Stimulated activated naive CD8-positive, alpha-beta T cell treated with anti-CD3 and anti-CD28 coated beads, Interleukin-15, Interleukin-2, amounts not matched to agents 100 ng/mL and 50 ng/mL, for 24 hours (primary cell): ENCODE data around the gene STXBP2.

ENCODE experiments used
- H3K27ac Mint-ChIP-seq: one replicate; pipeline ENCODE4 v1.8.0; 2021; ENCODE audit warnings: mild to moderate bottlenecking, mixed read lengths
- H3K27me3 Mint-ChIP-seq: one replicate; pipeline ENCODE4 v1.8.0; 2021; ENCODE audit warnings: mixed read lengths
- H3K36me3 Mint-ChIP-seq: one replicate; pipeline ENCODE4 v1.8.0; 2021; ENCODE audit warnings: low read depth, mixed read lengths
- H3K4me1 Mint-ChIP-seq: one replicate; pipeline ENCODE4 v1.8.0; 2021; ENCODE audit warnings: low read depth, mixed read lengths
- H3K4me3 Mint-ChIP-seq: one replicate; pipeline ENCODE4 v1.8.0; 2021; ENCODE audit warnings: mild to moderate bottlenecking, mixed read lengths
- H3K9me3 Mint-ChIP-seq: one replicate; pipeline ENCODE4 v1.8.0; 2021; ENCODE audit warnings: mixed read lengths

The STXBP2 gene

DNA sequence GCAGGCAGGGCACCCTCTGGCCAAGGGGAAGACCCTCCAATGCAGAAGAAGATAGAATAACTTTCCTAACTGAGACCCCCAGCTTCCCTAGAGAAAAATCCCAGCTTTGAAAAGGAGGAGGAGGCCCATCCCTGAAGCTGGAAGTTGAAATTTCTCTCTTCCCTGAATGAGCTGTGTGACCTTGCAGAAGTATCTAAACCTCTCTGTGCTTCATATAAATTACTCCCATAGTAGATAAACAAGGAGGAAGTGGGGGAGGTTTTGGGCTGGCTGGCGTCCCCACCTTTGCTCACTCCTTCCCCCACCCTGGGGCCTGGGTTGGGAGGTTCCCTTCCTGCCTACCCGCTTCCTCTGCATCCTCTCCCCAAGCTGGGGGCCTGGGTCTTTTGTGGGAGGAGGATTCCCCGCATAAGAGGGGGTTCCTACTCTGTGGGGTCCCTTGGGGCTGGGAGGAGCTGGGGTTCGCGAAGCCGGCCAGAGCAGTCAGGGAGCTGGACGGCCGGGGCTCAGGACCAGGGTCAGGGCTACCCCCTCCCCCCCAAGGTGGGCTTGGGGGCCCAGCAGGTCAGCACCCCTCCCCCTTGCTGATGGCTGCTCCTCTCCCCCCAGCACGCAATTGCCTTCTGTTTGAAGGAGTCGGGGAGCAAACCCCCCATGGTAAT is 29.6 kb upstream of the STXBP2 start:
- Mint-ChIP-seq H3K4me3 (no peak overlapping the region), H3K27ac (no peak overlapping the region), H3K36me3 (no peaks in the 10 kb centered on the region), H3K4me1 (no peaks in the 10 kb centered on the region), H3K9me3 (no peaks in the 10 kb centered on the region), H3K27me3 (no peaks in the 10 kb centered on the region)

DNA sequence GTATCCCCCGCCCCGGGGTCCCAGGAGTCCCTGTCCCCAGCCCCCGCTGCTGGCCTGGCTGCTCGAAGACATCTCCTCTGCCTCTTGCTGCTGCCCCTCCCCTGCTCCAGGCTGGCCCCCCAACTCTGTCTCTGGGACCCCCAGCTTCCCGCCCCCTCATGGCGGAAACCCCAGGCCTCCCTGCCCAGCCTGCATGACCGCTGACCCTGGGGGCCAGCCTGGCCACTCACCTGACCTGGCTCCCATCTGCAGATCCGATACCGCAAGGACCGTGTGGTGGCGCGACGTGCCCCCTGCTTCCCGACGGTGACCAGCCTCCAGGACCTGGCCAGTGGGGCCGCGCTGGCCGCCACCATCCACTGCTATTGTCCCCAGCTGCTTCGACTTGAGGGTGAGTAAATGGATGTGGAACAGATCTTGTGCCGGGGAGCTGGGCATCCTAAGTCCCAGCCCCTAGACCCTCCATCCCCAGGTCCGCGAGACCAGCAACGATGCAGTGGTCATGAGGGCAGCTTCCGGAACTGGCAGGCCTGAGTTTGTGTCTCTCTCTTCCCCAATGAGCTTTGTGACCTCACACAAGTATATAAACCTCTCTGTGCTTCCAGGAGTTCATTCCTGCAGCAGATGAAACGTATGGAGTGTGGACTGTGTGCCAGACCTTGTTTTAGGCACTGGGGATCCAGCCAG is 28.9 kb upstream of the STXBP2 start:
- Mint-ChIP-seq H3K36me3 (no peaks in the 10 kb centered on the region), H3K4me3 (no peak overlapping the region), H3K27ac (no peak overlapping the region), H3K9me3 (no peaks in the 10 kb centered on the region), H3K4me1 (no peaks in the 10 kb centered on the region), H3K27me3 (no peaks in the 10 kb centered on the region)

DNA sequence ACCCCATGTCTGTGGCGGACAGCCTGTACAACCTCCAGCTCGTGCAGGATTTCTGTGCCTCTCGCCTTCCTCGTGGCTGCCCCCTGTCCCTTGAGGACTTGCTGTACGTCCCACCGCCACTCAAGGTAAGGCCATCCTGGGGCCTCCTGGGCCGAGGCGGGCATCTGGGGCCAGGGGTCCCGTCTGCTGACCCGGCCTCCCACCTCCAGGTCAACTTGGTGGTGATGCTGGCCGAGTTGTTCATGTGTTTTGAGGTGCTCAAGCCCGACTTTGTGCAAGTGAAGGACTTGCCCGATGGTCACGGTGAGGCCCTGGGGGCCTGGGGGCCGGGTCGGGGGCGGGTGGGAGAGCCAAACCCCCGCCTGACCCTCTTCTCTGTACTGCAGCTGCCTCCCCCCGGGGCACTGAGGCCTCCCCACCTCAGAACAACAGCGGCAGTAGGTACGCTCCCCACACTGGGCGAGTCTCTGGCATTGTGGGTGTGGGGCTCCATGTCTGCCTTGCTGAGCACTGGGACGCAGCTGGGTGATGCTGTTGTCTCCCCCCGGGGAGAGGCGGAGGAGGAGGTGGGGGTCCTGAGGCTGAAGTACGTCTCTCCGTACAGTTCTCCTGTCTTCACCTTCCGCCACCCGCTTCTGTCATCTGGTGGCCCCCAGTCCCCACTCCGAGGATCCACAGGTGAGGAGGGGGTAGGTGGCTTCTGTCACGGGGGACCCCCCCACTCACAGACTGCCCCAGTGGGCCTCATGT is 26.2 kb upstream of the STXBP2 start:
- no peak overlapping the region for H3K4me3 Mint-ChIP-seq
- no peaks in the 10 kb centered on the region for H3K9me3 Mint-ChIP-seq
- no peaks in the 10 kb centered on the region for H3K4me1 Mint-ChIP-seq
- H3K27ac Mint-ChIP-seq: no peak overlapping the region
- H3K36me3 Mint-ChIP-seq: no peaks in the 10 kb centered on the region
- H3K27me3 Mint-ChIP-seq: no peaks in the 10 kb centered on the region

DNA sequence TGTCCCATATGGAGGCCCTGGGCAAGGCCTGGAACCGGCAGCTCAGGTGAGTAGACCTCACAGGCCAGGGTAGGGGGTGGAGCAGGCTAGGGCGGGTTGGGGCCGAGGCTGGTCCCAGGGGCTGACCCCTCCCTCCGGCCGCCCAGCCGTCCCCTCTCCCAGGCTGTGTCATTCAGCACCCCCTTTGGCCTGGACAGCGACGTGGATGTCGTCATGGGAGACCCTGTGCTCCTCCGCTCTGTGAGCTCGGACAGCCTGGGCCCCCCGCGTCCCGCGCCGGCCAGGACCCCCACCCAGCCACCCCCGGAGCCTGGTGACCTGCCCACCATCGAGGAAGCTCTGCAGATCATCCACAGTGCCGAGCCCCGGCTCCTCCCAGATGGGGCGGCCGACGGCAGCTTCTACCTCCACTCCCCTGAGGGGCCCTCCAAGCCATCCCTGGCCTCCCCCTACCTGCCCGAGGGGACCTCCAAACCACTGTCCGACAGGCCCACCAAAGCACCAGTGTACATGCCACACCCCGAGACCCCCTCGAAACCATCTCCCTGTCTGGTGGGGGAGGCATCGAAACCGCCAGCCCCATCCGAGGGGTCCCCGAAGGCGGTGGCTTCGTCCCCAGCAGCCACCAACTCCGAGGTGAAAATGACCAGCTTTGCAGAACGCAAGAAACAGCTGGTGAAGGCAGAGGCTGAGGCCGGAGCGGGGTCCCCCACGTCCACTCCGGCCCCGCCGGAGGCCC is 25.2 kb upstream of the STXBP2 start:
- Mint-ChIP-seq H3K27ac (no peak overlapping the region), H3K4me1 (no peaks in the 10 kb centered on the region)

GRCh38 chr19:7612282-7613274 is 24.3 kb upstream of the STXBP2 start:
- Mint-ChIP-seq H3K4me3 (no peak overlapping the region), H3K27ac (no peak overlapping the region), H3K27me3 (no peaks in the 10 kb centered on the region), H3K9me3 (no peaks in the 10 kb centered on the region), H3K4me1 (no peaks in the 10 kb centered on the region), H3K36me3 (no peaks in the 10 kb centered on the region)

More for the DNA sequence above, 25.2 kb upstream of the STXBP2 start:
- Mint-ChIP-seq H3K36me3 (no peaks in the 10 kb centered on the region), H3K27me3 (no peaks in the 10 kb centered on the region), H3K4me3 (no peak overlapping the region), H3K9me3 (no peaks in the 10 kb centered on the region)

DNA sequence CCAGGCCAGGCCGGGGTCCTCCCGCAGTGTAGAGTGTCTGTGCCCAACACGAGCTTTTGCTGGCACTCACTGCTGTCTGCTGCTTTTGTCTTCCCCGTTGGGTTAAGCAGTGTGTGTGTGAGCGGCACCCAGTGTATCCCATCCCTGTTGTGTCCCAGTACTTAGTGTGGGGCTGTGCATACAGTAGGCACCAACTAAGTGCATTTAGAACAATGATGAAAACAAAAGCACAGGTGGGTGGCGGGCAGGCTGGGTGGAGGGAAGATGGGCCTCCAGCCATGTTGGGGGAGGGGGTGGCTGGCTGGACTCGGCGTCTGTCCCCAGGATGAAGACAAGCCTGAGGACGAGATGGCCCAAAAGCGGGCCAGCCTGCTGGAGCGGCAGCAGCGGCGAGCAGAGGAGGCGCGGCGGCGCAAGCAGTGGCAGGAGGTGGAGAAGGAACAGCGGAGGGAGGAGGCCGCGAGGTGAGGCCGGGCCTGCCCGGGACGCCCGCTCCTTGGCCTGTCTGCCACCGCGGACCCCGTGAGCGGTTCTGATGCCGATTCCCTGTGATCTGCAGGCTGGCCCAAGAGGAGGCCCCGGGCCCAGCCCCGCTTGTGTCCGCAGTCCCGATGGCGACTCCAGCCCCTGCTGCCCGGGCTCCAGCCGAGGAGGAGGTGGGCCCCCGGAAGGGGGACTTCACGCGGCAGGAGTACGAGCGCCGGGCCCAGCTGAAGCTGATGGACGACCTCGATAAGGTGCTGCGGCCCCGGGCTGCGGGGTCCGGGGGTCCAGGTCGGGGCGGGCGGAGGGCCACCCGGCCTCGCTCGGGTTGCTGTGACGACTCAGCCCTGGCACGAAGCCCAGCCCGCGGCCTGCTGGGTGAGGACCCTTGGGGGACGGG is 21.8 kb upstream of the STXBP2 start:
- no peaks in the 10 kb centered on the region for H3K27me3 Mint-ChIP-seq
- no peak overlapping the region for H3K4me3 Mint-ChIP-seq
- H3K36me3 Mint-ChIP-seq: peaks cover 8% of the 10 kb centered on the region
- no peak overlapping the region for H3K27ac Mint-ChIP-seq
- no peaks in the 10 kb centered on the region for H3K9me3 Mint-ChIP-seq
- H3K4me1 Mint-ChIP-seq: no peaks in the 10 kb centered on the region

- Mint-ChIP-seq H3K27me3 (no peaks in the 10 kb centered on the region), H3K4me1 (no peaks in the 10 kb centered on the region), H3K9me3 (no peaks in the 10 kb centered on the region), H3K4me3 (no peak overlapping the region), H3K36me3 (peaks cover 18% of the 10 kb centered on the region), H3K27ac (no peak overlapping the region)
These were observed 19.7 kb upstream of the STXBP2 start for GRCh38 chr19:7617172-7617571.

- Mint-ChIP-seq H3K4me3 (no peak overlapping the region), H3K27me3 (no peaks in the 10 kb centered on the region), H3K4me1 (no peaks in the 10 kb centered on the region), H3K27ac (no peak overlapping the region), H3K36me3 (peaks cover 19% of the 10 kb centered on the region), H3K9me3 (no peaks in the 10 kb centered on the region)
These were observed 19.2 kb upstream of the STXBP2 start for GRCh38 chr19:7617735-7618134.

GRCh38 chr19:7618348-7618747 is 18.6 kb upstream of the STXBP2 start:
- H3K27ac Mint-ChIP-seq: no peak overlapping the region
- no peak overlapping the region for H3K4me3 Mint-ChIP-seq
- no peaks in the 10 kb centered on the region for H3K4me1 Mint-ChIP-seq
- no peaks in the 10 kb centered on the region for H3K9me3 Mint-ChIP-seq
- no peaks in the 10 kb centered on the region for H3K27me3 Mint-ChIP-seq
- peaks cover 25% of the 10 kb centered on the region for H3K36me3 Mint-ChIP-seq

DNA sequence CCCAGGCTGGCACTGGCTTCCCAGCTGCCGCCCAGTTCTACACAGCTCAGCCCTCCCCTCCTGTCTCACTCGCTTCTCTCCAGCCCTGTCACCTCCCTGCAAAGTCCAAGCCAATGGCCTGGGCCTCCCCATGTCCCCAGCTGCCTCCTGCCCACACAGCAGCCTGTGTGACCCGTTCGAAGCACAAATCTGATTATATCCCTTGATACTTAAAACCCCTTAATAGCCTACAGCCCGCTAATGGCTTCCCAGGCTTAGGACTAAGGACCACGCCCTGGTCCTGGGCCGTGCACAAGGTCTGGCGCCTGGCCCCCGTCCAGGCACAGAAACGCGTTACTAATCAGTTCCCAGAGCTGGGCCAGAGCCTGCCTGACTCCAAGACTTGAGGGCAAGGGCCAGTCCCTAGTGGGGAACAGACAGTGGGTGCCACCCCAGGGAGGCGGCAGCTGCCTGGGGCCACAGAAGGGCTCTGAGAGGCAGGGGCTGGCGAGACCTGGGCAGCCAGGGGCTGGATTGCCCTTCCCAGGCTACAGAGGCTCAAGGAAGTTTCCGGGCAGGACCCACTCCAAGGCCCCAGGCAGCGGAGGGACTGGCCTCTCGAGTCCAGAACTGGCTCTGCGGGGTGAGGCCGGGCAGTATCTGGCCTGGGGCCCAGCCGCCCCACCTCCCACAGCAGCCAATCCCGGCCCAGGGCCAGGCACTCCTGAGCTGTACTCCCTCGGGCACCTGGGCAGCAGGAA is 18.0 kb upstream of the STXBP2 start:
- Mint-ChIP-seq H3K9me3 (no peaks in the 10 kb centered on the region), H3K27me3 (no peaks in the 10 kb centered on the region), H3K27ac (no peak overlapping the region), H3K4me3 (no peak overlapping the region), H3K36me3 (peaks cover 25% of the 10 kb centered on the region), H3K4me1 (no peaks in the 10 kb centered on the region)

DNA sequence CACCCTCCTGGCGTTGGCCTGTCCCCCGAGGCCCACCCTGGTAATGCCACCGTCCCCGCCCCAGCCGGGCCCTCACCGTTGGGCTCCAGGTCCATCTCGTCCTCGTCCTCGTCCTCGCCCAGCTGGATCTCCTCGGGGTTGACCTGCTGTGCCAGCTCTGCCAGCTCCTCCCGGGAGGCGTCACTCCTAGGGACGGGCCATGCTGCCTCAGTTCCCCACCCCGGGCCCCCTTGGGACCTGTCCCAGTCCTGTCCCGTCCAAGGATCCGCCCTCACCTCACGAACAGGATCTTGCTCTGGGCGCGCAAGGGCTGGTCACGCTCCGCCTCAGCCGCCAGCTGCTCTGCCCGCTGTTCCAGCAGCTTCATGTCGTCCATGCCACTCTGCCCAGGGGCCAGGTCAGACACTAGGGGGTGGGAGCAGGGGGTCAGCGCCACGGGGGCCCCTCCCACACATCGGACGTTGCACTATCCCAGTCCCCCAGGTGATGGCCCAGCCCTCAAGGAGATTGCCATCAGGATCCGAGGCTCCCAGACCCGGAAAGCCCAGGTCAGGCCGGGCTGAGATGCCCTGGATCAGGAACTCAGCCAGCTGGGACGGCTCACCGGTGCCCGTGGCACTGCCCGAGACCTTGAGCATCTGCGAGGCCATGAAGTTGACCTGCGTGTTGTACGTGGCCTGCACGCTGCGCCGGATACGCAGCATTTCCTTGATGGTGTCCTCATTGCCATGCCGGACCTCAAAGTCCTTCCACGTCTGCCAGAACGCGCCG is 17.1 kb upstream of the STXBP2 start:
- Mint-ChIP-seq H3K9me3 (no peaks in the 10 kb centered on the region), H3K4me1 (no peaks in the 10 kb centered on the region), H3K4me3 (no peak overlapping the region), H3K36me3 (peaks cover 26% of the 10 kb centered on the region), H3K27ac (no peak overlapping the region), H3K27me3 (no peaks in the 10 kb centered on the region)
